Thyroid gland (tissue), 4 donors: ENCODE data around the gene CACNA1D. TPM values are rescaled to one million over a fixed set of nuclear protein-coding genes. Genes with fewer than 3 reads are reported as not detected.

ENCODE experiments used
- DNase-seq, 2 donors: peaks; one replicate each; pipeline ENCODE4 v3.0.0-alpha.2; 2019
- H3K27ac ChIP-seq, 3 donors: fragments of 200-600 bp; sonication (generic); 1 replicate in 2 of 3; 2 replicates in 1 of 3; pipeline ENCODE4 v1.5.1; 2016 to 2019; ENCODE audit warnings: mild to moderate bottlenecking in 1 of 3, moderate library complexity in 1 of 3
- H3K27me3 ChIP-seq: fragments of 200-600 bp; sonication (generic); one replicate; pipeline ENCODE4 v1.5.1; 2019
- H3K36me3 ChIP-seq, 2 donors: fragments of 200-600 bp; sonication (generic); one replicate each; pipeline ENCODE4 v1.5.1; 2016 to 2019
- H3K4me1 ChIP-seq, 2 donors: fragments of 200-600 bp; sonication (generic); one replicate each; pipeline ENCODE4 v1.5.1; 2017 to 2019
- H3K4me3 ChIP-seq, 3 donors: fragments of 200-600 bp; sonication (generic); replicated peaks in 1 of 3; 1 replicate in 2 of 3; 2 replicates in 1 of 3; pipeline ENCODE4 v1.5.1; 2016; ENCODE audit warnings: mild to moderate bottlenecking in 1 of 3
- H3K9me3 ChIP-seq: fragments of 200-600 bp; sonication (generic); one replicate; pipeline ENCODE4 v1.5.1; 2017
- CTCF ChIP-seq, 6 experiments: fragments of 200-600 bp in 3 of 6; fragments of 450-650 bp in 3 of 6; sonication (generic) in 3 of 6; IDR thresholded peaks; one replicate each; pipeline ENCODE4 v1.5.1; 2016 to 2019; ENCODE audit warnings: antibody characterized with exemption in 6 of 6, mild to moderate bottlenecking in 2 of 6, inconsistent platforms in 1 of 6, moderate library complexity in 1 of 6
- POLR2A ChIP-seq, 2 donors: fragments of 450-650 bp; IDR thresholded peaks; one replicate each; pipeline ENCODE4 v1.6.1; 2017; ENCODE audit warnings: antibody characterized with exemption in 2 of 2, mild to moderate bottlenecking in 2 of 2, moderate library complexity in 1 of 2
- WGBS, 2 donors: methylation state at CpG; one replicate each; pipeline ENCODE4 v1.1.5; 2017; 5-methylcytosine and 5-hydroxymethylcytosine counted together
- intact Hi-C: fragments of 100-400 bp; cut with DNase I; formaldehyde crosslinking; loops from one replicate; pipeline ENCODE4 v1.15.1; 2023
- total RNA-seq, 4 donors: library from RNA; depleted of rRNA; stranded (reverse); fragments of >200 nt; gene quantifications; one replicate each; pipeline ENCODE4 v1.2.3, GENCODE V29; 2016

The CACNA1D gene
- total RNA-seq, 4 donors from 2014 or later, result 7.1 to 46.1 (median 27.3) TPM

DNA sequence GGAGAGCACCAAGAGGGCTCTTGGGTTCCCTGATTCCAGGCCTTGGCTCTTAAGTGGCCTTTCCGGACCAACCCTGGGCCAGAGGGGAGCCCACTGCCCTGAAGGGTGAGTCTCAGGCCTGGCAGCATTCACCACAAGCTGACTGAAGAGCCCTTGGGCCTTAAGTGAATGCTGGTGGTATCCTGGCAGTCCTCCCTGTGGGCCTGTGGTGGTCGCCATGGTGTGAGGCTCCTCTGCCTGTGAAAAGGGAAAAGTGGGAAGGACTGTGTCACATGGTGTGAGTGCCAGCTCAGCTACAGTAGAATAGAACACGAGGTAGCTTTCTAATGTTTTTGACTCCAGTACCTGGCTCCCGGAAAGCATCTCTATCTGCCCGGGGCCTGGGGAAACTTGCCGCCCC, 336.5 kb downstream of the CACNA1D start:
- TF ChIP-seq POLR2A (IDR thresholded peaks at IDR 0.05) (no peak), CTCF (IDR thresholded peaks at IDR 0.05) (no peak)
- WGBS, 2 donors, result 82 to 85% methylated on average over 5 to 6 of the region's 6 CpGs
- Histone ChIP-seq H3K9me3 (no peaks in the 10 kb centered on the region), H3K4me1 (no peaks in the 10 kb centered on the region), H3K27ac (no peak overlapping the region), H3K27me3 (no peaks in the 10 kb centered on the region), H3K36me3 (no peaks in the 10 kb centered on the region), H3K4me3 (no peak overlapping the region)
- DNase-seq, result no peak
- intact Hi-C loops, result no loop called here

- no peak for TF ChIP-seq POLR2A (IDR thresholded peaks at IDR 0.05)
- TF ChIP-seq CTCF (IDR thresholded peaks at IDR 0.05), result no peak
- WGBS, 2 donors, result 90 to 91% methylated on average over 8 to 9 of the region's 9 CpGs
- Histone ChIP-seq H3K36me3 (no peaks in the 10 kb centered on the region), H3K9me3 (no peaks in the 10 kb centered on the region), H3K4me1 (no peaks in the 10 kb centered on the region), H3K4me3 (no peak overlapping the region), H3K27ac (no peak overlapping the region), H3K27me3 (no peaks in the 10 kb centered on the region)
- no peak for DNase-seq
- intact Hi-C loops, result no loop called here
These were observed 338.7 kb downstream of the CACNA1D start for GRCh38 chr3:53833053-53833645.

DNA sequence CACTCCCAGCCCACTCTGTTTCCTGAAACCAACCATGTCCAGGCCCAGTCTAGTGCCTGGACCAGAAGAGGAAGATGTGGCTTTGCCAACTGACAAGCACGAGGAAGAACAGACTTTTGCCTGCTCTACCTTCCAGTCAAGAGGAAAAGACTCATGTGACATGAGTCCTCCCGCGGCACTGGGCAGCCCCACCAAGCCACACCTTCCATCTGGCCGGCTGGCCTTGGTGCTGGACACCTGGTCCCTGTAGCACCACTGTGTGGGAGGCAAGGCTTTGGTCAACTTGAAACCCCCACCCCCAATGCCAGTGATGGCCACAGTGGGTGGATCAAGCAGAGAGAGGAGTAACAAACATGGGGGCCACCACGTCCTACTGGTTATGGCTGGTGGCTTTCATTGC, 339.3 kb downstream of the CACNA1D start:
- TF ChIP-seq CTCF (IDR thresholded peaks at IDR 0.05), result no peak
- TF ChIP-seq POLR2A (IDR thresholded peaks at IDR 0.05), result no peak
- no peaks in the 10 kb centered on the region for H3K4me1 ChIP-seq
- intact Hi-C loops, result no loop called here
- no peak overlapping the region for H3K4me3 ChIP-seq
- H3K27ac ChIP-seq, result no peak overlapping the region
- no peaks in the 10 kb centered on the region for H3K27me3 ChIP-seq
- no peak for DNase-seq
- H3K36me3 ChIP-seq, result no peaks in the 10 kb centered on the region
- WGBS, 2 donors, result 81 to 100% methylated on average over 1 to 5 of the region's 5 CpGs
- H3K9me3 ChIP-seq, result no peaks in the 10 kb centered on the region

- Histone ChIP-seq H3K27me3 (no peaks in the 10 kb centered on the region), H3K4me3 (no peak overlapping the region), H3K27ac (no peak overlapping the region), H3K4me1 (no peaks in the 10 kb centered on the region), H3K9me3 (no peaks in the 10 kb centered on the region), H3K36me3 (no peaks in the 10 kb centered on the region)
- intact Hi-C loops, result no loop called here
- 96 to 99% methylated on average over 6 of the region's 6 CpGs for WGBS, 2 donors
- no peak for DNase-seq
- TF ChIP-seq POLR2A (IDR thresholded peaks at IDR 0.05) (no peak), CTCF (IDR thresholded peaks at IDR 0.05) (no peak)
These were observed 340.2 kb downstream of the CACNA1D start for GRCh38 chr3:53834429-53835095.

GRCh38 chr3:53835257-53835656, 340.8 kb downstream of the CACNA1D start:
- no peak for DNase-seq
- intact Hi-C loops, result no loop called here
- 83 to 90% methylated on average over 1 of the region's 1 CpG for WGBS, 2 donors

More at GRCh38 chr3:53835257-53835656, 340.8 kb downstream of the CACNA1D start:
- no peaks in the 10 kb centered on the region for H3K27me3 ChIP-seq
- no peak overlapping the region for H3K27ac ChIP-seq
- no peaks in the 10 kb centered on the region for H3K4me1 ChIP-seq
- no peaks in the 10 kb centered on the region for H3K36me3 ChIP-seq
- no peak overlapping the region for H3K4me3 ChIP-seq
- no peaks in the 10 kb centered on the region for H3K9me3 ChIP-seq
- TF ChIP-seq POLR2A (IDR thresholded peaks at IDR 0.05), result no peak
- TF ChIP-seq CTCF (IDR thresholded peaks at IDR 0.05), result no peak
